ENCODE data around the gene CCL15.
"Not testable (repeated sequence)": the region's sequence is repeated elsewhere in the genome, so short reads cannot be mapped to it uniquely, and the experiment has no call there.

Gene CCL15
- 0 reads per million in 2 donors for total RNA-seq

GRCh38 chr17:36001110-36001771 is at the start of gene CCL15:
CCL15 (minus strand) TSS chr17:36001553; CDS start chr17:36001492, 61 bp downstream.
- DNase-seq: no peak

DNA sequence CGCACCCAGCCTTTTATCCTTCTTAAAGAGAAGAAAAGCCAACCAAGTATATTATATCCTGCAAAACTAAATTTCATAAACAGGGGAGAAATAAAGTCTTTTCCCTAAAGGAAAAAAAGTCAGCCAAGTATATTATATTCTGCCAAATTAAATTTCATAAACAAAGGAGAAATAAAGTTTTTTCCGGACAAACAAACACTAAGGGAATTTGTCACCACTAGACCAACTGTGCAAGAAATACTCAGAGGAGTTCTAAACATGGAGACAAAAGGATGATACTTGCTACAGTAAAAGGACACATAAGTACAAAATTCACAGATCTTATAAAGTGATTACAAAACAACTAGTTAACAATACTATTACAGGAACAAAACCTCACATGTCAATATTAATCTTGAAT is 48.3 kb upstream of the CCL15 start:
- DNase-seq: no peak

- DNase-seq: no peak
Observed at GRCh38 chr17:36048066-36048465, 46.7 kb upstream of the CCL15 start.

DNA sequence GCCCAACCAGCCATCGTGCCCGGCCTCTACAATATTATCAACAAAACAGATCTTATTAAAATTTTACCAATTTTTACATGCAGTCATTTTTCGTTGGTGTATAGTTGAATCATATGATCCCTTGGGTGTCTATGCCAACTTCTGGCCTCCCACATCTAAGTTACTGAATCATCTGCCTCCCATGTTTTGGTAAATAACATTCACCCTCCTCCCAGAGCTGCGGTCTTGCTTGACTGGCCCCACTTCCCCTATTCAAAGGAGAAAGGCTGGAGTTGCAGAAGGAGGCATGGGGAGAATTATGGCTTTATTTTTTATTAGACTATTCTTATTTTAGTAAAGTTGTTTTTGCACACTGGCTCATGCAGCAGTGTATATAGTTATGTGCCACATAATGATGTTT is 34.9 kb upstream of the CCL15 start:
- no peak for DNase-seq

GRCh38 chr17:36034127-36034526 is 32.8 kb upstream of the CCL15 start:
- DNase-seq: no peak

DNA sequence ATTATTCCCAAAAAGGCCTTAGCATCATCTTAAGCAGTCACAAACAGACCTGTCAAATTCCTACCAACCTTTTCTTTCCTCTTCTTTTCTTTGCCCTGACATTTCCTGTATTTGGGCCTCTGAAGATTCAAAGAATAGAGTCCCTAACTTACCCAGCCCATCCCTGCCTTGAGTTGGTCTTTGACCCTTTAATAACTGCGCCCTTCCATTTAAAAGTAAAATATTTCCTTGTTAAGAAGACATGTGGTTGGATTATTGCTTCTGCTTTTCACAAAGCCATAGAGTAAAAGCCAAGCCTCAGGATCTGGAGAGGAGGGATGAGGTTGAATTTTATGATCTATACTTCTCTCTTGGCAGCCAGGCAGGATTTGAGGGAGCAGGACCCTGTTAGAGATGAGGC is 29.6 kb upstream of the CCL15 start:
- no peak for DNase-seq

- DNase-seq: no peak
Observed at GRCh38 chr17:36027761-36028160, 26.4 kb upstream of the CCL15 start.

- no peak for DNase-seq
Observed at GRCh38 chr17:36024106-36024869, 22.9 kb upstream of the CCL15 start.

DNA sequence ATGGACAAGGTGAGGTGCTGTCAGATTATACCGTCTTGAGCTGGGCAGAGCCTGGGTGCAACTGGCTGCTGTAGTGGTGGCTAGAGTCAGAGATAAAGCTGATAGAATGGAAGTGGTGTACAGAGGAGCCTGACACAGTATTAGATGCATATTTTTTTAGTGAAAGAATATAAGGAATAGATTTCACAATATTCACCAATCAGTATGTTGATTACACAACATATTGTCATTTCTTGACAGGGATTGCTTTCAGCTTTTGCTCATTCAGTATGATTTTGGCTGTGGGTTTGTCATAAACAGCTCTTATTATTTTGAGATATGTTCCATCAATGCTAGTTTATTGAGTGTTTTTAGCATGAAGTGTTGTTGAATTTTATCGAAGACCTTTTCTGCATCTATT is 18.1 kb upstream of the CCL15 start:
- no peak for DNase-seq

GRCh38 chr17:36017799-36018198 is 16.4 kb upstream of the CCL15 start, which contains the start of gene CCL23:
CCL23 (minus strand) TSS chr17:36017972; CDS start chr17:36017897, 75 bp downstream.
- no peak for DNase-seq

DNA sequence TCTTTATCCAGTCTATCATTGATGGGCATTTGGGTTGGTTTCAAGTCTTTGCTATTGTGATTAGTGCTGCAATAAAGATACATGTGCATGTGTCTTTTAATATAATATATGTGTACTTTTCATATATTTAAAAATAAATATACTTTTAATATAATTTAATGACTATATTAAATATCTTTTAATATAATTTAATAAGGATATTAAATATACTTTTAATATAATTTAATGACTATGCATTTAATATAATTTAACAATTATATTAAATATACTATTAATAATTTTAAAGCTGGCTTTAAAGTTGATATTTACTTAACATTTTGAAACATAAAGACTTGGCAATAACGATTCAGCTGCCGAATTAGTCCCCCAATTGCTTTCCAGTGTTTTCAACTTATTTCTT is 15.2 kb upstream of the CCL15 start:
- no peak for DNase-seq

DNA sequence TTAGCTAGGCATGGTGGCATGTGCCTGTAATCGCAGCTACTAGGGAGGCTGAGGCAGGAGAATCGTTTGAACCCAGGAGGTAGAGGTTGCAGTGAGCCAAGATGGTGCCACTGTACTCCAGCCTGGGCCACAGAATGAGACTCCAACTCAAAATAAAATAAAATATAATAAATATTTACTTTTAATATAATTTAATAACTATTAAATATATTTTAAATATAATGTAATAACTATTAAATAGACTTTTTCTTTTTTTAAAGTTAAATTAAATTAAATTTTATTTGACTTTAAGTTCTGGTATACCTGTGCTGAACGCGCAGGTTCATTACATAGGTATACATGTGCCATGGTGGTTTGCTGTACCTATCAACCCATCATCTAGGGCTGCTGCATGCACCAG is 14.5 kb upstream of the CCL15 start:
- DNase-seq: not testable (repeated sequence)

DNA sequence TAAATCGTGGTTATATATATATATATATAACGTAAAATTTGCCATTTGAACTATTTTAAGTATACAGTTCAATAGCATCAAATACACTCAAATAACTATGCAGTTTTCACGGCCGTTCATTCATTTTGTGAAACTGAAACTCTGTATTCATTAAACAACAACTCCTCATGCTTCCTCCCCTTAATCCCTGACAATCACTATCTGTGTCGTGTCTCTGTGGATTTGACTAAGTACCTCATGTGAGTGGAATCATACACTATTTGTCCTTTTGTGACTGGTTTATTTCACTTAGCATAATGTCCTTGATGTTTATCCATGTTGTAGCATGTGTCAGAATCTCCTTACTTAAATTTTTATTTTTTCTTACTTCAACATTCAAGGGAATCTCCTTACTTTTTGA is 13.6 kb upstream of the CCL15 start:
- DNase-seq: no peak

GRCh38 chr17:36011201-36011600 is 9.8 kb upstream of the CCL15 start:
- DNase-seq: no peak

GRCh38 chr17:36008998-36009665 is 7.8 kb upstream of the CCL15 start:
- no peak for DNase-seq

- DNase-seq: no peak
Observed at GRCh38 chr17:36004594-36005108, 3.3 kb upstream of the CCL15 start.

DNA sequence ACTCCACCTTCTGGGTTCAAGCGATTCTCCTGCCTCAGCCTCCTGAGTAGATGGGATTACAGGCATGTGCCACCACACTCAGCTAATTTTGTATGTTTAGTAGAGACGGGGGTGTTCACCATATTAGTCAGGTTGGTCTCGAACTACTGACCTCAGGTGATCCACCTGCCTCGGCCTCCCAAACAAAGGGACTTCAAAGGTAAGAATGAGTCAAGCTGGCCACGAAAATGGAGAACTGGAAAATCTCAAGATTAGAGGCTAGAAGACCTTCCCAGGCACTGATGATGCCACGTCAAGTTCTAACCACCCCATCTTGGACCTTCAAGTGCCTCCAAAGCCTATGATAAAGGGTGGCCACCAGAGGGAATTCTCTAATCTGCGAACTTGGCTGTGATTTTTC is 1.3 kb upstream of the CCL15 start:
- DNase-seq: no peak

- no peak for DNase-seq
Observed at GRCh38 chr17:36001862-36002603, 680 bp upstream of the CCL15 start.

- no peak for DNase-seq
Observed at GRCh38 chr17:36000732-36001109, 632 bp downstream of the CCL15 start.

DNA sequence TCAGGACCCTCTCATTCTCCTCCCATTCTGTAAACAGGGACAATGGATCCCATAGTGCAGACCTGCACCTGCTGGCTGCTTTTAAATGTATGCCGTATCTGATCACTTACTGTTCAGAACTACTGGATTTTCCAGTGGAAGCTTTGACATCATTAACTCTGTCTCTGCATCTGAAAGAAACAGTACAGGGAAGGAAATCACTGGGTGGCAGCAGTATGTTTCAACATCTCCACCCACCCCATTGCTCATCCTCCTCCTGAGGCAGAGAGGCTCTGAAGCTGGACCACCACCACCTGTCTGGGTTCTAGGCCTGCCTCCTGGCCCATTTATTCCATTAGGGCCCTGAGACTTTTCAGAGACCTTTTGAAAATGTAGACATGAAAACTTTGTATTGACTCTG is 2.6 kb downstream of the CCL15 start:
- DNase-seq: no peak

DNA sequence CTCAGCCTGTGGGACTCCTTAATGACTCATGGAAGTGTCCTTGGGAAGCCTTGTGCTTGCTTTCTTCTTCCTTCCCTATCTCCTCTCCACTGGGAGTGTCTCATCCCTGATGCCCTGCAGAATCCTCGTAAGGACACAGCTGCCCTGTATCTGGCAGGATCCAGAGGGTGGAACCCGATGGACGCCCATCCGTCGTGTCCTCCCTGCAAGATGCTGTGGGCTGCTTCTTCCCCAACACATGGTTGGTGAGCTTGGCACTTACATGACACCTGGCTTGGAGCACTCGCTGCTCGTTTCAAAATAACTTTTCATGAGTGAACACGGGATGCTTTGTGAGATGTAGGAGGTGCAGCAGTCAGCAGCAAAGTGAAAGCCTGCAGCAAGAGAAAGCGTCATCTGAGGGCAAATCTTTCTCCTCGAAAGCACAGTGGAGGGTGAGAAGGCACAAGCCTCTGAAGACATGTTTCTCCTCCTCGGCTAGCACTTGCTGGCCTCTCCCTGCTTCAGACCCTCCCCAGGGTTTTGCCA is 3.3 kb downstream of the CCL15 start:
- no peak for DNase-seq

- not testable (repeated sequence) for DNase-seq
Observed at GRCh38 chr17:35995346-35995745, 6.0 kb downstream of the CCL15 start.

GRCh38 chr17:35991075-35991474 is 10.3 kb downstream of the CCL15 start:
- no peak for DNase-seq

Measured in activated gamma-delta T cell (primary cell).